NCI-H1092 (cell line): ENCODE data around the gene MAP3K13.
A peak's percentile ranks its signal among the peaks of the same experiment; 100 is the strongest.
"Not testable (repeated sequence)": the region's sequence is repeated elsewhere in the genome, so short reads cannot be mapped to it uniquely, and the experiment has no call there.

Experiments used
- DNase-seq: peaks from one replicate; lab custom pipeline; 2025; lab: John Stamatoyannopoulos, UW

The MAP3K13 gene

GRCh38 chr3:185342459-185343174 is 20.3 kb upstream of the MAP3K13 start:
- DNase-seq, result no peak

GRCh38 chr3:185347399-185347798 is 15.5 kb upstream of the MAP3K13 start:
- no peak for DNase-seq

- no peak for DNase-seq
Observed at GRCh38 chr3:185350841-185351240, 12.1 kb upstream of the MAP3K13 start.

GRCh38 chr3:185351396-185351795 is 11.5 kb upstream of the MAP3K13 start:
- DNase-seq, result no peak

GRCh38 chr3:185353225-185353624 is 9.7 kb upstream of the MAP3K13 start:
- no peak for DNase-seq

GRCh38 chr3:185353823-185354614 is 8.9 kb upstream of the MAP3K13 start:
- peak; percentile 65 for DNase-seq

- no peak for DNase-seq
Observed at GRCh38 chr3:185356499-185356898, 6.4 kb upstream of the MAP3K13 start.

GRCh38 chr3:185361920-185362319 is 1.0 kb upstream of the MAP3K13 start:
- no peak for DNase-seq

- DNase-seq, result no peak
Observed at GRCh38 chr3:185363662-185364203, 797 bp downstream of the MAP3K13 start.

- no peak for DNase-seq
Observed at GRCh38 chr3:185365291-185366073, 2.5 kb downstream of the MAP3K13 start.

GRCh38 chr3:185366074-185366335 is 3.1 kb downstream of the MAP3K13 start:
- no peak for DNase-seq

- DNase-seq, result no peak
Observed at GRCh38 chr3:185366913-185367312, 4.0 kb downstream of the MAP3K13 start.

- not testable (repeated sequence) for DNase-seq
Observed at GRCh38 chr3:185370349-185370748, 7.4 kb downstream of the MAP3K13 start.

- no peak for DNase-seq
Observed at GRCh38 chr3:185371306-185372074, 8.6 kb downstream of the MAP3K13 start.

GRCh38 chr3:185381320-185382058 is 18.6 kb downstream of the MAP3K13 start:
- DNase-seq, result no peak

GRCh38 chr3:185382154-185382553 is 19.2 kb downstream of the MAP3K13 start:
- no peak for DNase-seq

- not testable (repeated sequence) for DNase-seq
Observed at GRCh38 chr3:185386515-185386914, 23.6 kb downstream of the MAP3K13 start.

GRCh38 chr3:185387646-185388045 is 24.7 kb downstream of the MAP3K13 start:
- no peak for DNase-seq

- no peak for DNase-seq
Observed at GRCh38 chr3:185393055-185393454, 30.1 kb downstream of the MAP3K13 start.

GRCh38 chr3:185397676-185398075 is 34.7 kb downstream of the MAP3K13 start:
- DNase-seq, result no peak
